Measurements from ENCODE around the gene EVX2. TPM values are rescaled to one million over a fixed set of nuclear protein-coding genes. Genes with fewer than 3 reads are reported as not detected.

EVX2 gene
- total and polyA plus RNA-seq, 4 donors, result not detected

GRCh38 chr2:176027806-176028205, 56.0 kb downstream of the EVX2 start:
- H3K4me1 ChIP-seq (ENCODE audit: control insufficient read depth in 5 of 5, insufficient read depth in 5 of 5, low read length in 5 of 5), result peaks cover 0 to 2% (median 0%) of the 10 kb centered on the region in 5 donors
- no peak for DNase-seq
- 77 to 84% methylated on average over 2 of the region's 2 CpGs for WGBS, 2 donors

More at GRCh38 chr2:176027806-176028205, 56.0 kb downstream of the EVX2 start:
- no peak overlapping the region for H3K27ac ChIP-seq (ENCODE audit: low read depth in 1 of 2, low read length in 1 of 2)
- H3K4me3 ChIP-seq, result no peak overlapping the region
- H3K36me3 ChIP-seq (ENCODE audit: control insufficient read depth in 4 of 4, insufficient read depth in 4 of 4, low read length in 4 of 4), result no peaks in the 10 kb centered on the region
- no peaks in the 10 kb centered on the region for H3K9me3 ChIP-seq (ENCODE audit: control insufficient read depth in 4 of 4, insufficient read depth in 3 of 4, low read length in 3 of 4)
- H3K27me3 ChIP-seq (ENCODE audit: control insufficient read depth in 3 of 3, insufficient read depth in 3 of 3, low read length in 2 of 3), result no peaks in the 10 kb centered on the region
- H3K9ac ChIP-seq (ENCODE audit: insufficient read depth in 1 of 2, low read length in 2 of 2), result no peak overlapping the region
- ATAC-seq (ENCODE audit: insufficient read depth, low FRiP score), result no peak
- TF ChIP-seq CTCF (IDR thresholded peaks at IDR 0.05; ENCODE audit: control extremely low read depth, extremely low read depth), result no peak

Other genes with a start within 250 kb of the EVX2 start
- 10 to 100 TPM; 27.6 to 48.2 TPM for gene LNPK, start 81.7 kb downstream of the EVX2 start, total RNA-seq
- 1 to 10 TPM; 4.7 to 5.8 TPM for gene LNPK, start 81.7 kb downstream of the EVX2 start, polyA plus RNA-seq
- gene HOXD13, start 8.8 kb upstream of the EVX2 start, total RNA-seq, result not detected
- gene HOXD13, start 8.8 kb upstream of the EVX2 start, polyA plus RNA-seq, result not detected
- not detected for gene HOXD12, start 15.8 kb upstream of the EVX2 start, total RNA-seq
- gene HOXD12, start 15.8 kb upstream of the EVX2 start, polyA plus RNA-seq, result not detected
- gene HOXD11, start 23.3 kb upstream of the EVX2 start, total RNA-seq, result not detected
- not detected for gene HOXD11, start 23.3 kb upstream of the EVX2 start, polyA plus RNA-seq
- gene HOXD10, start 32.8 kb upstream of the EVX2 start, total RNA-seq, result under 1 TPM in 1 of 2 donors, not detected in 1; 0.54 TPM
- gene HOXD10, start 32.8 kb upstream of the EVX2 start, polyA plus RNA-seq, result under 1 TPM in 1 of 2 donors, not detected in 1; 0.05 TPM
- under 1 TPM; 0.65 to 0.80 TPM for gene HOXD9, start 38.8 kb upstream of the EVX2 start, total RNA-seq
- gene HOXD9, start 38.8 kb upstream of the EVX2 start, polyA plus RNA-seq, result under 1 TPM; 0.29 to 0.37 TPM
- 1 to 10 TPM; 1.2 to 1.6 TPM for gene HOXD8, start 45.7 kb upstream of the EVX2 start, total RNA-seq
- under 1 TPM; 0.34 to 0.85 TPM for gene HOXD8, start 45.7 kb upstream of the EVX2 start, polyA plus RNA-seq
- 1 to 10 TPM in 1 of 2 donors, under 1 TPM in 1; 0.74 to 1.1 TPM for gene HOXD4, start 67.6 kb upstream of the EVX2 start, total RNA-seq
- under 1 TPM; 0.12 to 0.23 TPM for gene HOXD4, start 67.6 kb upstream of the EVX2 start, polyA plus RNA-seq
- 1 to 10 TPM; 1.1 to 2.5 TPM for gene HOXD3, start 73.3 kb upstream of the EVX2 start, total RNA-seq
- under 1 TPM; 0.07 to 0.18 TPM for gene HOXD3, start 73.3 kb upstream of the EVX2 start, polyA plus RNA-seq
- gene HOXD1, start 104.7 kb upstream of the EVX2 start, total RNA-seq, result 1 to 10 TPM in 1 of 2 donors, under 1 TPM in 1; 0.40 to 2.5 TPM
- gene HOXD1, start 104.7 kb upstream of the EVX2 start, polyA plus RNA-seq, result 1 to 10 TPM in 1 of 2 donors, under 1 TPM in 1; 0.90 to 3.2 TPM
- 10 to 100 TPM; 20.2 to 27.7 TPM for gene MTX2, start 185.5 kb upstream of the EVX2 start, total RNA-seq
- 10 to 100 TPM; 27.8 to 42.1 TPM for gene MTX2, start 185.5 kb upstream of the EVX2 start, polyA plus RNA-seq